HG02678 (cell line): ENCODE data around the gene SCN4B.
"Not testable (repeated sequence)": the region's sequence is repeated elsewhere in the genome, so short reads cannot be mapped to it uniquely, and the experiment has no call there.

Source experiments
- ATAC-seq: cut with Tn5 transposase; IDR thresholded peaks from one replicate; pipeline ENCODE4 v1.9.1; 2021; ENCODE audit warnings: mild to moderate bottlenecking, moderate library complexity; ENCODE audit not compliant: unreplicated experiment

SCN4B gene, protein sequence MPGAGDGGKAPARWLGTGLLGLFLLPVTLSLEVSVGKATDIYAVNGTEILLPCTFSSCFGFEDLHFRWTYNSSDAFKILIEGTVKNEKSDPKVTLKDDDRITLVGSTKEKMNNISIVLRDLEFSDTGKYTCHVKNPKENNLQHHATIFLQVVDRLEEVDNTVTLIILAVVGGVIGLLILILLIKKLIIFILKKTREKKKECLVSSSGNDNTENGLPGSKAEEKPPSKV

GRCh38 chr11:118152552-118153471 is at the start of gene SCN4B:
TSS of gene SCN4B (minus strand) at chr11:118152823. CDS start at chr11:118152673, 150 bp downstream.
- no peak for ATAC-seq

GRCh38 chr11:118201966-118202365 is 49.3 kb upstream of the SCN4B start:
- ATAC-seq = no peak

DNA sequence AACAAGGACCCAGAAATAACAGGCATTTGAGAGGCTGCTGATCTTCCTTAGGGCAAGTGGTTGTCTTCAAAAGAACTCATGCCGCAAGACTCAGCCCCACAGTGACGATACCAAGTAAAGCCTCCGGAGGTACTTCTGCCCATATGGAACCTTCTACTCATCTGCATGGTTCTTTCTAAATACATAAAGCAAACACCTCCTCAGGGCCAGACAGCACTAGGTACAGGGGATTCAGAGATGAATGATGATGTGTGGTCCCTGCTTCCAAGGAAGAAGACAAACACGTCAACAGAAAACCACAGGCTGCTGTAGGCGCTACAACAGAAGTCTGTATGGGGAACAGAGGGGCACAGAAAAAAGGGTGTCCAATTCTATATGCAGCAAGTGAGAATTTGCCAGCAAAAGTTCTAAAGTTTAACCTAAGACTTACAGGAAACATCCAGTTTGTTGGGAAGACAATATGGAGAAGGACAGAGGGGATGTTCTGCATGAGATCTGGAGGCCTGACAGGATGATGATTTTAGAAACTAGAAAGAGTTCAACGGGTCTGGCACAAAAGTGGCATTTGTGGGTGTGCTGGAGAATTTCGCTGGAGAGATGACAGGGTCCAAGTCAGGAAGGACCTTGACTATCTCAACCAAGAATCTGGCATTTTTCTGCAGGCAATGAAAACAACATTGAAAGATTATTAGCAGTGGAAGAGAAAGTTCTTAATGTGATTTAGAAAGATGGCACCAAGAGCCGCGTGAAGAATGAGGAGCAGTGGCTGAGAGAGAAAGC is 48.5 kb upstream of the SCN4B start:
- ATAC-seq = no peak

DNA sequence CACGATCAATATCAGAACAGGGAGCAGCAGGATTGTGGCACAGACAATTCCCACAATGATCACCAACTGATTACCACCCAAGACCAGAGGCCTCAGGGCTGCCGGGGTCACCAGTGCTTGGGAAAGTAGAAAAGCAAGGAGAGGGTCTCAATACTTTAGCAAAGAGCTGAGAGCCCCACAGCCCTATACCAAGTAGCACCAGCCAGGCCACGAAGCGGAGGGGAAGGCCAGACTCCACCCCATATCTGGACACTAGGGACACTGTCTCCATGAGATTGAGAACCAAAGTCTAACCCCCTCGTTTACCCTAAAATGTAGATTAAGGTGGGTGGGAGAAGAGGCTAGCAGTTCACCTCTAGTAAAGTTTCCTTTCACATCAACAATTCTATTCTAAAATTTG is 47.9 kb upstream of the SCN4B start:
- ATAC-seq = no peak

- ATAC-seq = no peak
Measured at GRCh38 chr11:118199135-118199534, 46.5 kb upstream of the SCN4B start.

GRCh38 chr11:118198370-118198769 is 45.7 kb upstream of the SCN4B start:
- ATAC-seq = no peak

DNA sequence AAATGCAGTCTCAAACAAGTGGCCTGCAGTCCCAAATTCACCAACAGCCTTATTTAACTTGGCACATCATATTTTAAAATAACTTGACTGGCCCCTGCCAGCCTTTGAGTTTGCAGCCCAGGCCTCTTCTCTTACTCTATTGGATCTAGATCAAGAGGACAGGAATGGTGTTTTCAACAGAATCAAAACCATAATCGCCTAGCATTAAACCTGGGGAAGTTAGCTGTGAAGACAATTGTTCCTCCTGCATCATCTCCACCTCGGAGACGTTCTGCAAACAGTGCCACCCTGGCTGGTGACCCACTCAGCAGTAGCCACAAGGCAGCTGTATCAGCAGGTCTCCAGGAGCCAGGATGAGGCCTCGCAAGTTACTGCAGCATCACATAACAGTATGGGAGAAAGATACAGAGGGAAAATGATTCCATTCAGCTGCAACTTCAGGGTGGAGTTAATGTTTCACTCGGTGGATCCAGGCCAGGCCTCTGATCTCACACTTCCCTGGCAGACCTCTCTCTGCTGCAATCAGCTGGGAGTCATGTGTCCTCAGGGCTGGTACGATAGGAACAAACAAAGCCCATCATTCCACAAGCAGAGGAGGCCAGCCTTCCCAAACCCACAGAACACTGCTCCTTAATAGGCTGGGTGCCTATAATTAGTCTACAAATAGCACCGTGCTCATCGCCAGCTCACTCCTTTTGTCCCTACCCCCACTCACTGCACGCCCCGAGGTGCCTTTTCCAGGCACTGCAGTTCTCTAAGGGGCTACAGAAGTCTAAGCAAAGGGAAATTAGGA is 42.4 kb upstream of the SCN4B start:
- no peak for ATAC-seq

- no peak for ATAC-seq
Measured at GRCh38 chr11:118193910-118194566, 41.4 kb upstream of the SCN4B start.

GRCh38 chr11:118192817-118193216 is 40.2 kb upstream of the SCN4B start:
- ATAC-seq = not testable (repeated sequence)

DNA sequence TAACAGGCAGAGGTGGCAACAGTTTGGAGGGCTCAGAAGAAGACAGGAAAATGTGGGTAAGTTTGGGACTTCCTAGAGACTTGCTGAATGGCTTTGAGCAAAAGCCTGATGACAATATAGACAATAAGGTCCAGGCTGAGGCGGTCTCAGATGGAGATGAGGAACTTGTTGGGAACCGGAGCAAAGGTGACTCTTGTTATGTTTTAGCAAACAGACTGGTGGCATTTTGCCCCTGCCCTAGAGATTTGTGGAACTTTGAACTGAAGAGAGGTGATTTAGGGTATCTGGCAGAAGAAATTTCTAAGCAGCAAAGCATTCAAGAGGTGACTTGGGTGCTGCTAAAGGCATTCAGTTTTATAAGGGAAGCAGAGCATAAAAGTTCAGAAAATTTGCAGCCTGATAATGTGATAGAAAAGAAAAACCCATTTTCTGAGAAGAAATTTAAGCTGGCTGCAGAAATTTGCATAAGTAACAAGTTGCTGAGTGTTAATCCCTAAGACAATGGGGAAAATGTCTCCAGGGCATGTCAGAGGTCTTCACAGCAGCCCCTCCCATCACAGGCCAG is 38.4 kb upstream of the SCN4B start:
- ATAC-seq = not testable (repeated sequence)

DNA sequence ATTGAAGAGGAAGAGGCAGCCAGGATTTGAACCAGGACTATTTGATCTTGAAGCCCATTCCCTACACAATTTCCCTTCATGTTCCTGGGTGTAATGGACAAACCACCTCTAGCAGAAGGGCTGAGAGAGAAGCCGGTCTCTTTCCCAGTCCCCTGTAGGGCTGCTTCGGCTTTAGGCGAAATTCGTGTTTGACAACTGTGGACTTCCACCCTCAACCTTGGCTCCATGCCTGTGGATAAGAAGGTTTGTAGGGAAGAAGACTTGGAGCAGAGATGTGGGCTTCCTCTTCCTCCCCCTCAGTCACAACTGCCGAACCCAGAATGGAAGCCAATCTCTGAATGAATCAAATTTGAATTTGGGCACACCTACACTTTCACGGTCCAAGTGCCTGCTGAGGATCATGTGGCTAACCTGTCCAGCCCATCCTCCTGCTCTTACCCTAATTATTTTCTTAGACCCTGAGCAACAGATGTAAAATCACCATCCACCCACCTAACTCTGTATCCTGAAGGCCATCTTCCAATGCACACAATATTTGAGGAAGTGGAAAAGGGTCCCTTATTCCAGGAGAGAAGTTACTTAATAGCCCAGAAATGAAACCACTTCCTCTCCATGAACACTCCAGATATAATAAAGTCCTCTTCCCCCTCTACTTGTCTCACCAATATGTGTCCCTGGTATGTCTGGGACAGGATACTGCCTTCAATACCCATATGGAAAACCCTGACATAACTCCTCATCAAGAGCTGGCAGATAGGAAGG is 33.9 kb upstream of the SCN4B start:
- no peak for ATAC-seq

- ATAC-seq = no peak
Measured at GRCh38 chr11:118184784-118185579, 32.4 kb upstream of the SCN4B start.

DNA sequence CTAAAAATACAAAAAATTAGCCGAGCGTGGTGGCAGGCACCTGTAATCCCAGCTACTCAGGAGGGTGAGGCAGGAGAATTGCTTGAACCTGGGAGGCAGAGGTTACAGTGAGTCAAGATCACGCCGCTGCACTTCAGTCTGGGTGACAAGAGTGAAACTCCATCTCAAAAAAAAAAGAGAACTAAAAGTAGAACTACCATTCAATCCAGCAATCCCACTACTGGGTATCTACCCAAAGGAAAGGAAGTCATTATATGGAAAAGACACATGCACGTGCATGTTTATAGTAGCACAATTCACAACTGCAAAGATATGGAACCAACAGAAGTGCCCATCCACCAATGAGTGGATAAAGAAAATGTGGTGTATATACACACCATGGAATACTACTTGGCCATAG is 31.1 kb upstream of the SCN4B start:
- ATAC-seq = not testable (repeated sequence)

DNA sequence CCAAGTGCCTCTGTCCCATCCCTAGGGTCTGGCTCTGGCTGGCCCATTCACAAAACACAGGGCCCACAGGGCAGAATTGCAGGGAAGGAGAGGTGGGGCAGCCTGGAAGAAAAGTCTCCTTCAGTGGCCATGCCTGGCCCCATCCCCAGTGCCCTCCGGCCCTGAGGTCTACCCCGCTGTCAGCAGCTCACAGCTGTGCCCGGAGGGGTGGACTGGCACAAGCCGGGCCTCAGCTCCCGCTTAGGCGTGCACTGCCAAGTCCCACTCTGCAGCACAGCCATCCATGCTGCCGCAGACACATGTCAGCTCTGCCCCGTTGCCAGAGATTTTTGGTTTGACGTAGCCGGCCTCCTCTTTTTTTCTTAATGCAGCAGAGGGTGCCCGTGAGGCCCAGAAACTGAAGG is 27.7 kb upstream of the SCN4B start:
- no peak for ATAC-seq

DNA sequence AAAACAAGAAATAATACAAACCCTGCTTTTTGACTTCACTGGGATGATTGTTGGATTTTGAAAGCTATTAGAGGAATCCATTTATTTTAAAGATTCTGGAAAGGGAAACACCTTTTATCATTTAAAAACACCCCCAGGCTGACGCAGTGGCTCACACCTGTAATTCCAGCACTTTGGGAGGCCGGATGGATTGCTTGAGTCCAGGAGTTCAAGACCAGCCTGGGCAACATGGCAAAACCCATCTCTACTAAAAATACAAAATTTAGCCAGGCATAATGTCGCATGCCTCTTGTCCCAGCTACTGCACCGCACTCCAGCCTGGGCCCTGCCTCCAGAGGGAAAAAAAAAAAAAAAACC is 24.1 kb upstream of the SCN4B start:
- no peak for ATAC-seq

DNA sequence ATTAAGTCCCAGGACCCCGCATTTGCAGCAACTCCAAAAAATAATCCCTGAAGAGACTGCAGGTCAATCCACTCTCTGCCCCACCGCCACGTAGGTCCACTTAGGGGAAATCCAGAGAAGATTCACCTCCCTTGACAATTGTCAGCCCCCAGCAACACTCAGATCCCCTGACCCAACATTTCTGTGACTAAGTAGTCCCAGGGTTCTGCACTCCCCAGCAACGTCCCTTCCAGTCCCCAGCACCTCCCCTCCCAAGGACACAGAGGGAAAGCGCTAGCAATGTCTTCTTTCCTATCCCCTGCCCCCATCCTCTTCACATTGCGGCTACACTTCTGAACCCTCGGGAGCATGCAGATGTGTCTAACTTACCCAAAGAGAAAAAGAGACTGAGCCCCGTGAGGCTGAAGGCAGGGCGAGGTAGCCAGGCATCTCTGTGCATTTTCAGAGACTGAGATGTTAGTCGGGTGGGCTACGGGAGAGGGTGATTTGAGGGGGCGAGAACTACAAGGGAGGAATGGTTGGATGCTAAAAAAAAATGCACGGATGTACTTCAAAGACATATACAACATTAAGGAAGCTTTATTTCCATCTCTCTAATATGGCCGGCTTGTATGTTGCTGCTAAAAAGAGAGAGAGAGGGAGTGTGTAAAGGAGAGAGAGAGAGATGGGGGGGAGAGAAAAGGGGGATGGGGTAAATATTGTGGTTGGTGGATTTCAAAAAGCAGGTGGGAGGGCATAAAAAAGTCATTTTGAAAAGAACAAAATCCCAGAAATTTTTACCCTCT is 23.6 kb upstream of the SCN4B start, which contains the start of gene SCN2B:
TSS of gene SCN2B (minus strand) at position 647 of the 785 bp plus-strand sequence. CDS start at position 439, 208 bp downstream.
- no peak for ATAC-seq
